G401.6 (cell line): ENCODE measurements around the gene CHD9.
A peak's percentile ranks its signal among the peaks of the same experiment; 100 is the strongest.
"Not testable (repeated sequence)": the region's sequence is repeated elsewhere in the genome, so short reads cannot be mapped to it uniquely, and the experiment has no call there.

Experiments used
- FAIRE-seq: peaks from 2 replicates; lab custom pipeline; 2012; peaks lifted over from hg19 to GRCh38; lab: Jason Lieb, UNC

The CHD9 gene

DNA sequence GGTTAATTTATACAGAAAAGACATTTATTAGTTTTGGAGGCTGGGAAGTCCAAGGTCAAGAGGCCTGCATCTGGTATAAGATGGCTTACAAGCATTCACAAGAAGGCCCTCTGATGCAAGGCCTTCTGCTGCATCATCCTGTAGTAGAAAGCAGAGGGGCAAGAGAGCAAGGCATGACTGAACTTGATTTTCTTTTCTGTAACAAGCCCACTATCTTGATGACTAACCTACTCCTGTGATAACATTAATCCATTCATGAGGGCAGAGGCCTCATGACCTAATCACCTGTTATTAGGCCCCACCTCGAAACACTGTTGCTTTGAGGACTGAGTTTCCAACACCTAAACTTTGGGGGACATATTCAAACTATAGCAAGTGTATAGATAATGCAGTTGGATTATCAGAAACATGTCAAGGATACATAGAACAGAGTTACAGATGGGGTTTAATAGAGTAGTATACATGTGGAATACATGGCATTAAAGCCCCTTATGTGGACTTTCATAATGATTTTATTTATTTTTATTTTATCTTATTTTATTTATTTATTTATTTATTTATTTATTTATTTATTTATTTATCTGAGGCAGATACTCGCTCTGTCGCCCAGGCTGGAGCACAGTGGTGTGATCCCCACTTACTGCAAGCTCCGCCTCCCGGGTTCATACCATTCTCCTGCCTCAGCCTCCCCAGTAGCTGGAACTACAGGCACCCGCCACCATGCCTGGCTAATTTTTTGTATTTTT, 88.2 kb downstream of the CHD9 start:
- FAIRE-seq: no peak

GRCh38 chr16:53147500-53148065, 92.8 kb downstream of the CHD9 start:
- FAIRE-seq: no peak

- no peak for FAIRE-seq
These were observed 96.0 kb downstream of the CHD9 start for GRCh38 chr16:53150769-53151168.

GRCh38 chr16:53152329-53152728, 97.5 kb downstream of the CHD9 start:
- FAIRE-seq: no peak

DNA sequence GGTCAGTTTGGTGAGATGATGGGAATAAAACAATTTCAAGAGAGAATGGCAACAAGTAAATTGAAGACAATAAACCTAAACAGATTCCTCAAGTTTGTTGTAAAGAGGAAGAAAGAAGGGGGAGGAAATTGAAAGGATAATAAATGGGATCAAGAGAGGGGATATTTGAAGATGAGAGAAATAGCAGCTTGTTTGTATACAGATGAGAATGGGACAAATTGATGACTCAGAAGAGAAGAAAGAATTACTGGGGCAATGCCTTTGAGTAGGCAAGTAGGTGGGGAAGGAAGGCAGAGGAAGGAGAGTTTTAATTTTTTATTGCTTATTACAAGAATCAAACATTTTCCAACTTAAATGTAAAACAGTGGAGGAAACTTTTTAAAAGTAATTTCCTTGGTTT, 98.3 kb downstream of the CHD9 start:
- FAIRE-seq: no peak

DNA sequence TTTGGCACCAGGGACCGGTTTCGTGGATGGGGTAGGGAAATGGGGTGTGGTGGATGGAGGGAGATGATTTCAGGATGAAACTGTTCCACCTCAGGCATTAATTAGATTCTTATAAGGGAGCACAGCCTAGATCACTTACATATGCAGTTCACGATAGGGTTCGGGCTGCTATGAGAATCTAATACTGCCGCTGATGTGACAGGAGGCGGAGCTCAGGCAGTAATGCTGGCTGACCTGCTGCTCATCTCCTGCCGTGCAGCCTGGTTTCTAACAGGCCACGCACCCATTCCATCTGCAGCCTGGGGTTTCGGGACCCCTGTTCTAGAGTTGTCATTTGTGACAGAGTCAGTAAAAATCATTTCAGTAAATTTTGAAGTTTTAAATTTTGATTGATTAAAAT, 99.7 kb downstream of the CHD9 start:
- FAIRE-seq: no peak

DNA sequence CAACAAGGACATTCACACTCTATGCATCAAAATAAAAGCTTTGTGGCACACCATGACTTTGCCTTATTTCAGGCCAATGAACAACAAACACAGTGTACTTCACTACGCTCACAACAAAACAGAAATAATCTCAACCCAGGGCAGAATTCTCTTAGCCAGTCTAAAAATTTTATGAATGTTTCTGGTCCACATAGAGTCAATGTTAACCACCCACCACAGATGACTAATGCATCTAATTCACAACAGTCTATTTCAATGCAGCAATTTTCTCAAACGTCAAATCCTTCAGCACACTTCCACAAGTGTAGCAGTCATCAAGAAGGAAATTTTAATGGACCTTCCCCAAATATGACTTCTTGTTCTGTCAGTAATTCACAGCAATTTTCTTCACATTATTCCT, 101.7 kb downstream of the CHD9 start:
- FAIRE-seq: no peak

DNA sequence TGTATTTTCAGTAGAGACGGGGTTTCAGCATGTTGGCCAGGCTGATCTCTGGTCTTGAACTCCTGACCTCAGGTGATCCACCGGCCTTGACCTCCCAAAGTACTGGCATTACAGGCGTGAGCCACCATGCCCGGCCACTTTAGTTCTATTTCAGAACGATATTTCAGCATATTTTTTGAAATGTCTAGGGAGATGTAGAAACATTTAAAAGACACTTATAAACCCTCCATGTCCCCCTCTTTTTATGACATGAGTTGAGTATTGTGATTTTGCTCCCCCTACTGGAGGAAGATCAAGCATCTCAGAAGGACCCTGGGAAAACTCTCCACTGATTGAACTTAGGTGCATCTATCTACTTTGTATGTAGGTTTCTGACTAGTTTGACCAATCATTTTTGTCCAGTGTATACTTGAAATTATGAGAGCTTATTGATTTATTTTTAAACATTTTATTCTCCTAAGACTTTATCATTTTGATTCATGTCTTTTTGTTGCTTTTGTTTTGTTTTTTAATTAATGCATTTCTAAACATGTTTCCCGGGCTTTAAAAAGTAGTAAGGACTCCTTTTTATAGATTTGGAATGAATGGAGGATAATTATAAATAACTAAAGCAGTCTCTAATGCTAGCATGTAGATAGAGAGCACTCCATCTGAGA, 105.1 kb downstream of the CHD9 start:
- FAIRE-seq: peak; percentile 54

DNA sequence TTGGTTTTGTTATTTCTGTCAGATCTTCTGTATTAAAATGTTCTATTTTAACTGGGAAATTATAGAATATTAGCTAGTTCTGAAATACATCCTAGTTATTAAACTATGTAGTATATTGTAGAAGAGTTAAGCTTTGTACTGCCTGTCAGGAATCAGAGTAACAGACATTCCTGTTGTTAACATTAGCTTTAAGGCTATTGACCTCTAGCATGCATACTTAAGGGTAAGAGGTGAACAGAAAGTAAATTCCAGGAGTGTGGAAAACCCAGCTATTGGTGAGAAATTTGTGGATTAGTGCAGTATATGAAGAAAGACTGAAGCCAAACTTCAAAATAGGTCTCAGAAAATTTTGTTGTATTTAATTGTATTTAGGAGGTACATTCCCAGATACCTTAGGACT, 111.3 kb downstream of the CHD9 start:
- no peak for FAIRE-seq

DNA sequence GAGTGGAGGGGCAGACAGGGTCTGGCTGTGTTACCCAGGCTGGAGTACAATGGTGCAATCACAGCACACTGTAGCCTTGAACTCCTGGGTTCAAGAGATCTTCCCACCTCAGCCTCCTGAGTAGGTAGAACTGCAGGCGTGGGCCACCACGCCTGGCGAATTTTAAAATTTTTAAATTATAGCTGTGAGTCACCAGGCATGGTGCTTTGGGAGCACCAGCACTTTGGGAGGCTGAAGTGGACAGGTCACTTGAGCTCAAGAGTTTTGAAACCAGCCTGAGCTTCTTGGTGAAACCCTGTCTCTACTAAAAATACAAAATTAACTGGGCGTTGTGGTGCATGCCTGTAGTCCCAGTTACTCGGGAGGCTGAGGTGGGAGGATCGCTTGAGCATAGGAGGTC, 114.0 kb downstream of the CHD9 start:
- no peak for FAIRE-seq

DNA sequence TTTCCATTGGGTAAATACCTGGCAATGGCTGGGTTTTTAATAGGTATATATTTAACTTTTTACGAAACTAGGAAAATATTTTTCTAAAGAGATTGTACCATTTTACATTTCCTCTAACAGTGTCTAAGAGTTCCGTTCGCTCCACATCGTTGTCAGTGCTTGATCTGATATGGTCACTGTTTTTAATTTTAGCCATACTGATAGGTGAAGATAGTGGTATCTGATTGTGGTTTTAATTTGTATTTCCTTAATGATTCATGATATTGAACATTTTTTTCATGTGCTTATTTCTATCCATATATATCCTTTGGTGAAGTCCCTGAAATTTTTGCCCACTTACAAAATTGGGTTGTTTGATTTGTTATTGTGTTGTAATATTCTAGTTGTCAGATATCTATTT, 117.7 kb downstream of the CHD9 start:
- FAIRE-seq: peak; percentile 48

GRCh38 chr16:53175118-53175517, 120.3 kb downstream of the CHD9 start:
- FAIRE-seq: no peak

DNA sequence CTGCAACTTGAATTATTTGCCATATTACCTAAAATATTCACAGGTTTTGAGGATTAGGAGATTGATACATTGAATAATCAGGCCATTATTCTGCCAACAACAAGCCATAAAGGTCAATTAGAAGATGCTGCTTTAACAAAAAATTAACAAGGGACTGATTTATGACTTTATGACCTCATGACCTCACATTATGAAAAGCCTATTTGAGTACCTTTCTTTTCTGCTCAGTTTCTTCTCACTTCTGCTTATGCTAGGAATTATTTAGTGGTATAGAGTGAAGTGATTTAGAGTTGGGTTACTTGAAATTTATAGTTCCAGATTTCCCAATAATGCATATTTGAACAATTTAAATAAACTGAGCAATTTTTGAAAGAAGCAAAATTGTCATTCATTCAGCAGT, 121.6 kb downstream of the CHD9 start:
- no peak for FAIRE-seq

GRCh38 chr16:53183442-53183841, 128.7 kb downstream of the CHD9 start:
- FAIRE-seq: no peak

DNA sequence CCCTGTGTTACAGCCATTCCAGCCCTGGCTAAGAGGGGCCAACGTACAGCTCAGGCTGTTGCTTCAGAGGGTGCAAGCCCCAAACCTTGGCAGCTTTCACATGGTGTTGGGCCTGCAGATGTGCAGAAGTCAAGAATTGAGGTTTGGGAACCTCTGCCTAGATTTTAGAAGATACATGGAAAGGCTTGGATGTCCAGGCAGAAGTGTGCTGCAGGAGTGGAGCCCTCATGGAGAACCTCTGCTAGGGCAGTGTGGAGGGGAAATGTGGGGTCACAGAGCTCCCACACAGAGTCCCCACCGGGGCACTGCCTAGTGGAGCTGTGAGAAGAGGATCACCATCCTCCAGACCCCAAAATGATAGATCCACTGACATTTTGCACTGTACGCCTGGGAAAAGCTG, 130.9 kb downstream of the CHD9 start:
- not testable (repeated sequence) for FAIRE-seq

GRCh38 chr16:53187775-53188174, 133.0 kb downstream of the CHD9 start:
- no peak for FAIRE-seq

DNA sequence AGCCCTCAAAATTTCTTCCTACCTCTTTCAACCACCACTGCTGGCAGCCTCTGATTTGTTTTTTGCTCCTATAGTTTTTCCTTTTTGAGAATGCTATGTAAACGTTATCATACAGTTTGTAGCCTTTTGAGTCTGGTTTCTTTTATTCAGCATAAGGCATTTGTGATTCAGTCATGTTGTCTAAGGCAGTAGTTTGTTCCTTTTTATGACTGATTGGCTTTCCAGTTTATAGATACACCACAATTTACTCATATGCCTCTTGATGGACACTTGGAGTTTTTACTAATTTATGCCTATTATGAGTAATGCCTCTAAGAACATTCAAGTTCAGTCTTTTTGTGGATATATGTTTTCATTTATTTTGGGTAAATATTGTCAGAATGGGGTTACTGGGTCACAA, 136.6 kb downstream of the CHD9 start:
- FAIRE-seq: no peak

- no peak for FAIRE-seq
These were observed 144.1 kb downstream of the CHD9 start for GRCh38 chr16:53198933-53199332.

- no peak for FAIRE-seq
These were observed 147.1 kb downstream of the CHD9 start for GRCh38 chr16:53201900-53202299.

- no peak for FAIRE-seq
These were observed 147.6 kb downstream of the CHD9 start for GRCh38 chr16:53202398-53202797.

GRCh38 chr16:53207810-53208752, 153.3 kb downstream of the CHD9 start:
- FAIRE-seq: peak; percentile 96

DNA sequence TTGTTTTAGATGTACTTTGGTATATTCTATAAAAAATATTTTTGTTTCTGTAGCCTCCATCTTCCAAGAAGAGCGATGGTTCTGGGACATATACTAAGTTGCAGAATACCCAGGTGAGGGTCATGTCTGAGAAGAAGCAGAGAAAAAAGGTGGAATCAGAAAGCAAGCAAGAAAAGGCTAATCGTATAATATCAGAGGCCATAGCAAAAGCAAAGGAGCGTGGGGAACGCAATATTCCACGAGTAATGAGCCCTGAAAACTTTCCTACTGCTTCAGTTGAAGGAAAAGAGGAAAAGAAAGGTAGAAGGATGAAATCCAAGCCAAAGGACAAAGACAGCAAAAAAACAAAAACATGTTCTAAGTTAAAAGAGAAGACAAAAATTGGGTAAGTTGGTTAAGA, 154.6 kb downstream of the CHD9 start:
- FAIRE-seq: no peak

- FAIRE-seq: peak; percentile 13
These were observed 155.1 kb downstream of the CHD9 start for GRCh38 chr16:53209877-53210276.
